Activated naive CD4-positive, alpha-beta T cell treated with anti-CD3 and anti-CD28 coated beads, Interleukin-2, amount 50 U/mL, for 16 hours (primary cell): ENCODE measurements around the gene ACAP1.
"Not testable (repeated sequence)": the region's sequence is repeated elsewhere in the genome, so short reads cannot be mapped to it uniquely, and the experiment has no call there.

Source experiments
- DNase-seq: peaks from one replicate; pipeline ENCODE4 v3.0.0-alpha.2; 2020

The ACAP1 gene

DNA sequence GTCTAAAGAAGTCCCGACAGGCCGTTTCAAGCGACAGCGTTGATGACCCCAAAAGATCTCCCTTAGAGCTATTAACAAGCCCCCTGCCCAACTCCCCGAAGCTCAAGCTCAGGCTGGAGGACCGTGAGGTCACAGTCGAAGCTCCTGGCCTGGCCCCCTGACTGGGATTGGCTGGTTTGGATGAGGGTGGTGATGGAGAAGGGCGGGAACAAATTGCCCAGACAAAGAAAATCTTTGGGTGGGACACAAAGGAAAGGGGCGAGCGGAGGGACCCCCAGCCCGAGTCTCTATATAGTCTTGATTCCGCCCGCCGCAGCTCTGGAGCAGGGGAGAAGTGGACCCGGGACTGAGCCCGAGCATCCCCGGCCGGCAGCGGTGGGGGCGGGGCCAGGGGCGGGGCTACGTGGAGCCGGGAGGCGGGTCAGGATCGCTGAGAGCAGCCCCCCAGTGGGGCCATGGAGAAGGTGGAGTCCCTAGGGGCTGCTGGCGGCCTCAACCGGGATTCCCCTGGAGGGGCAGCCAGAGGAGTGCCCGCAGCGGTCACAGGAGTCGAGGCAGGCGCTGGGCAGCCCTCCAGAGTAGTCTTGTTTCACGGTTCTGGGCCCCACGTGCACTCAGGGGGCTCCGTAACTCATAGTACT, 6.2 kb upstream of the ACAP1 start:
- DNase-seq = peak; percentile 83

DNA sequence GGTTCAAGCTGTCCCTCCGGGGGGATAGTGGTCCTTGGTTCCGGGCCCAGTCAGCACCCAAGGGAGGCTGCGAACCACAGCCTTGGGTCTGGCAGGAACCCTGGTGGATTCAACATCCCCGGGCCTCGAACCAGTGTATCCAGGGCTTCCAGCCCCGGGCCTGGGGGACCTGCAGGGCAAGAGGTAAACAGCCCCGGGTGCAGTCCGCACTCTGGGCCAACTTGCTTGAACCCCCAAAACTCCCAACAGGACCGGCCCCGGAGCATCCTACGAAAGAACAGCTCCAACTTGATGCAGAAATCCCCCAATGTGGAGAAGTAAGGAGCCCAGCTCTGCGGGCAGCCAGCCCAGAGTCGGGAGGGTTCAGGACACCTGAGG, 5.7 kb upstream of the ACAP1 start:
- peak; percentile 12 for DNase-seq

DNA sequence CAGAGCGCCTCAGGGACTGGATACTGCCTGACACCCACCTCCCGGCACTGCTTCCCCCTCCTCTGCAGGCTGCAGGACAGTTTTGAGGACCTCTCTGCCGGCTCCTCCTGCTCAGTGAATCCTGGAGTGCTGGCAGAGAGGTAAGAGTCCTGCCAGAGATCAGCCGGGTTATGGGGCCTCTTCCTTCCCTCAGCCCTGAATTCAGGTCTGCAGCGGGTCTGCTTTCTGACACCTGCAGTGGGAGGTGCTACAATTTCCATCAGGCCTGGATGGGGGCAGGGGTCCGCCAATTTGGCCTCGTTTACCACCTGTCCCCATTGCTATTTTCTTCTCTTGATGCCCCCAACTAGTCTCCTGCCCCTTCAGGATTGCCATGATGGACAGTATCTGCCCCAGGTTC, 4.2 kb upstream of the ACAP1 start:
- no peak for DNase-seq

DNA sequence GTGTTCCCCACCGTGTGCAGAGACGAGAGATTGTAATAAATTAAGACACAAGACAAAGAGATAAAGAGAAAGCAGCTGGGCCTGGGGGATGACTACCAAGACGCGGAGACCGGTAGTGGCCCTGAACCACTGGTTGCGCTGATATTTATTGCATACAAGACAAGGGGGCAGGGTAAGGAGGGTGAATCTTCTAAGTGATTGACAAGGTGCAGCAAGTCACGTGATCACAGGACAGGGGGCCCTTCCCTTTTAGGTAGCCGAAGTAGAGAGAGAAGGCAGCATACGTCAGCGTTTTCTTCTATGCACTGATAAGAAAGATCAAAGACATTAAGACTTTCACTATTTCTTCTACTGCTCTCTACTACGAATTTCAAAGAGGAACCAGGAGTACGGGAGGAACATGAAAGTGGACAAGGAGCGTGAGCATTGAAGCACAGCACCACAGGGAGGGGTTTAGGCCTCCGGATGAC, 3.7 kb upstream of the ACAP1 start:
- DNase-seq = not testable (repeated sequence)

DNA sequence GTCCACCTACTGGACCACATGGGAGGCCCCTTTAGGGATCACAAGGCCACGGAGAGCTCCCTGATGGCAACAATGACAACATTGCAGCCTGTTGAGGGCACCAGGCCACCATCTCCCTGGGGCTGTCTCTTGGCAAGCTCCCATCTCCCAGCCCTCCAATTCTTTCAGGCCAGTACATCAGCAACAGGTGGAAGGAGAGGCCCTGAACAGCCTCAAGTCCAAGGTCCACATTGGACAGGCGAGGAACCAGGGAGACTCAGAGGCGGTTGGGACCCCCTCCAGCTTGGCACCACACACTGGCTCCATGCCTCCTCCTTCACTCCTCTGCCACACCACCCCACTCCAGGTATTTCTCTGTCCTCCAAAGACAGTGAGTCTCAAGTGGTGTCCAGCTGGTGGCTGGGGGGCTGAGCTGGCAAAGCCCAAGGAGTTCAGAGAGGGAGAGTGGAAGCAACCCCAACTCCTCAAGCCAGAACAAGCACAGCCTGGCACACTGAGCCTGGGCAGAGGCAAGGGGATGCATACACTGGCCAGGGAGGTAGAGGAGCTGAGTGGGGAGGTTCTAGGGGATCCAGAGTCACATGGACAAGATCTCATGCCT, 1.3 kb upstream of the ACAP1 start:
- DNase-seq = no peak

DNA sequence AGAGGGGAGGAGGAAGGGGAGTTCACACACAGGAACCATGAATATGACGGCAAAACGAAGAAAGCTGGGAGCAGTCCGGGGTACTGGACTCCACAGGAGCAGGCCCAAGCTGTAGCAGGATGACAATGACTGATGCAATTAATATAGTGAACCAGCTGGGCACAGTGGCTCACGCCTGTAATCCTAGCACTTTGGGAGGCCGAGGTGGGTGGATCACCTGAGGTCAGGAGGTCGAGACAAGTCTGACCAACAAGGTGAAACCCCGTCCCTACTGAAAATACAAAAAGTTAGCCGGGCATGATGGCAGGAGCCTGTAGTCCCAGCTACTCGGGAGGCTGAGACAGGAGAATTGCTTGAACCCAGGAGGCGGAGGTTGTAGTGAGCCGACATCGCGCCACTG, 564 bp upstream of the ACAP1 start:
- DNase-seq = not testable (repeated sequence)

DNA sequence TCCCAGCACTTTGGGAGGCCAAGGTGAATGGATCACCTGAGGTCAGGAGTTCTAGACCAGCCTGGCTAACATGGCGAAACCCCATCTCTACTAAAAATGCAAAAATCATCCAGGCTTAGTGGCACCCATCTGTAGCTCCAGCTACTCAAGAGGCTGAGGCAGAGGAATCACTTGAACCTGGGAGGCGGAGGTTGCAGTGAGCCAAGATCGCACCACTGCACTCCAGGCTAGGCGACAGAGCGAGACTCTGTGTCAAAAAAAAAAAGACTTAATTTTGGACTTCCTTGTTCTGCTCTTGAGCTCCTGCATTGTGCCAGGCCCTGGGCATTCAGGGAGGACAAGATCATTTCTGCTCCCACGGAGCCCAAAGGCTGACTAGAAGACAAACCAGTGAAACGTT, 1.3 kb downstream of the ACAP1 start:
- not testable (repeated sequence) for DNase-seq

DNA sequence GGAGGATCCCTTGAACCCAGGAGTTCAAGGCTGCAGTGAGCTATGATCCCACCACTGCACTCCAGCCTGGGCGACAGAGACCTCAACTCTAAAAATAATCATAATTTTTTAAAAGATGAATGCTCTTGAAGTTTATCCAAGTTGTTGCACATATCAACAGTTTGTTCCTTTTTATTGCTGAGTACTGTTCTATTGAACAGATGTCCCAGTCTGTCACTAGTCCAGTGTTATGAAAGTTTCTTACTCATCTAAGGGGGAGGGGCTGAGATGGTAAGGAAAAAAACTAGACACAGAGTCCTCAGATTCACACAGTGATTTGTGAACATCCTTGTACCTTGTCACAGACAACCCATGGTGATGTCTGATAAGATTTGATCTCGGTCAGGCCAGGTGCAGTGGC, 3.9 kb downstream of the ACAP1 start:
- DNase-seq = no peak

DNA sequence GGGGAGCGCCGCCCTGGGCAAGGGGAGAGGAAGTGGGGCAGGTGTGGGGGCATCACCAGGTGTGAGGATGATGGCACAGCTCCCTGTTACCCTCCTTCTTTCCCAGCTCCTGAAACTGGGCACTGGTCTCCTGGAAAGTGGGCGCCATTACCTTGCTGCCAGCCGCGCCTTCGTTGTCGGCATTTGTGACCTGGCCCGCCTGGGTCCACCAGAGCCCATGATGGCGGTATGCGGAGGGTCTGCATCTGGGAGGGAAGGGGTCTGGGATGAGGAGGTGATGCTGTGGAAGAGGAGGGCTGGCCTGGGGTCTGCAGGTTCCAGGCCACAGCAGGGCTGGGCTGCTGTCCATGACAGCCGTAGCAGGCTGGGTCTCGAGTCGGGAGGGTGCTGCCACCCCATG, 5.5 kb downstream of the ACAP1 start:
- DNase-seq = no peak

DNA sequence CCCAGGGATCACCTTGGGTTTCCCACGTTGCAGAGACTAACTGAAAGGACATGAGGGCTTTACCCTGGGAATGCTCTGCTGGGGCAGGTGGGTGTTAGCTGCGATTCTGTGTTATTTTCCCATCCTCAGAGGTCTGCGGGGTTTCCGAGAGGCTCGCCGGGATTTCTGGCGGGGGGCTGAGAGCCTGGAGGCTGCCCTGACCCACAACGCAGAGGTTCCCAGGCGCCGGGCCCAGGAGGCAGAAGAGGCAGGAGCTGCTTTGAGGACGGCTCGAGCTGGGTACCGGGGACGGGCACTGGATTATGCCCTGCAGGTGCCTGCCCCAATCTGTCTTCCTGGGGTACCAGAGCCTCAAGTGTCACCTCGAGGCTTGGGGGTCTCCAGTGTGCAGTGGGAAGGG, 6.9 kb downstream of the ACAP1 start:
- DNase-seq = no peak

DNA sequence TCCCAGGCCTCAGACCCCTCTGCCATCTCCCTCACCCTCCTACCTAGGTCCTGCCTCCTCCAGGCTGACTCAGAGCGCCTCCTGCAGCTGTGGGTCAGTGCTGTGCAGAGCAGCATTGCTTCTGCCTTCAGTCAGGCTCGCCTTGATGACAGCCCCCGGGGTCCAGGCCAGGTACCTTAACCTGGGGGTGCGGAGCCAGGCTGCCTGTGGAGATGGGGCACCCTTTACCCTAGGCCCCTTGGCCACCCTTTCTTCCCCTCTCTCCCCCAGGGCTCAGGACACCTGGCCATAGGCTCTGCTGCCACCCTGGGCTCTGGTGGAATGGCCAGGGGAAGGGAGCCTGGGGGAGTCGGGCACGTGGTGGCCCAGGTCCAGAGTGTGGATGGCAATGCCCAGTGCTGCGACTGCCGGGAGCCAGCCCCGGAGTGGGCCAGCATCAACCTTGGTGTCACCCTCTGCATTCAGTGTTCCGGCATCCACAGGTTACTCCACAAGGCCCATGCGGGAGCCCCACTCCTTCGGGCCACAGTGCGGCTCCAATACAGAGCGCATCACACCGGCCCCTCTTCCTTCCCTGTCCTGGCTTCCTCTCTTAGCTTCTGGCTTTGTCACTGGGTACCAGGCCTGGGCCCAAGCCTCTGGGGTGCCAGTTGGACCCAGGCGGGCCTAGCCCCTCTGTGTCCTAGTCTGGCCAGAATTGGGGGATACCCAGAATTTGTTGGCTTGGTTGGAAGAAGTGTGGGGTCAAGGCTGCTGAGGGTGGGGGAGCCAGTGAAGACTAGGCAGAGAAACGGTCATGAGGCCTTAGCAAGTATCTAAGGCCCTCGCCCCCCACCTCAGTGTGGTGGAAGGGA, 10.7 kb downstream of the ACAP1 start:
- no peak for DNase-seq

DNA sequence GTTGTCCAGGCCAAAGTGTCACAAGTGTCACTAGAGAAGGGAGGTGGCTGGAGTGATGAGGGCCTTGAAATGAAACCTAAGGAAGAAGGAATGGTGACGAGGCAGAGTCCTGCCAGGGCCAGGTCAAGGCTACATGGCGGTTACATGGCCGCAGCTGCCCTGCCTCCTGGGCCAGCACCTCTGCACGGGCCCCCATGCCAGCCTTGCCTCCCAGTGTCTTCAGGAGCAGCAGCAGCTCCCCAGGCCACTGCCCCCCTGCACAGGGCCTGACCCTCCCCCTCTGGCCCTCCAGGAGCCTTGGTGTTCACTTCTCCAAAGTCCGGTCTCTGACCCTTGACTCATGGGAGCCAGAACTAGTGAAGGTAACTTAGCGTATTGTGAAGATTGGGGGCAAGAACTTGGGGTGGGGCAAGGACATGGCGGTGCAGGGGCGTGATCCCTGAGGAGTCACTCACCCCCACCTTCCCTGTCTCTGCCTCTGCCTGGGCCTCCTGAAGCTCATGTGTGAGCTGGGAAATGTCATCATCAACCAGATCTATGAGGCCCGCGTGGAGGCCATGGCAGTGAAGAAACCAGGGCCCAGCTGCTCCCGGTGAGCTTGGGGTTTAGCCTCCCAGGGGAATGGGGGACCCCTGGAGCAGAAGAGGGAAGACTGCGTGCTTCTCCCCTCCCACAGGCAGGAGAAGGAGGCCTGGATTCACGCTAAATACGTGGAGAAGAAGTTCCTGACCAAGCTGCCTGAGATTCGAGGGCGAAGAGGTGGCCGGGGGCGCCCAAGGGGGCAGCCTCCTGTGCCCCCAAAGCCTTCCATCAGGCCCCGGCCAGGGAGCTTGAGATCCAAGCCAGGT, 11.5 kb downstream of the ACAP1 start:
- no peak for DNase-seq

DNA sequence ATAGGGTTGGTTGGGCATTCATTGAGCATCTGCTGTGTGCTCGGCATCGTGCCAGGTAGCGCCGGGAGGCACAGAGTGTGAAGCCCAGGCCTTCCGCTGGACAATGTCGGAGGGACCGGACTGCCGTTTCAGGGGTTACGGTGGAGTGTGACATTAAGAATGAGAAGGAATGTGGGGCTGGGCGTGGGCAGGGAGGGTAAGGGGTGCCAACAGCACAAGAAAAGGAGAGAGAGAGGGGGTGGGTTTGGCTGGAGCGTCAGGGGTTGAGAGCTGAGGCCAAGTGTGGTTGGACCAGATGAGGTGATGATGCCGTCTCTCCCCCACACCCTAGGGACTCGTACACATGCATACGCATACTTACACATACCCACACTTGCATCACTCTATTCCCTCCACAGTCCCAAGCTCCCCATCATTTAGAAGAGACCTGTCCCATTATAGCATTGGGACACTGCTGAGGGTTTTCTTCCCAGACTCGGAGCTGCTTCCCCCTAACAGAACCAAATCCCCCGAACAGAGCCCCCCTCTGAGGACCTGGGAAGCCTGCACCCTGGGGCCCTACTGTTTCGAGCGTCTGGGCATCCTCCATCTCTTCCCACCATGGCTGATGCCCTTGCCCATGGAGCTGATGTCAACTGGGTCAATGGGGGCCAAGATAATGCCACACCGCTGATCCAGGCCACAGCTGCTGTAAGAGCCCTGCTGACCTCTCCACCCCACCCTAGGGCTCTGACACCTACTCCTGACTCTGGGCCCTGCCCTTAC, 12.3 kb downstream of the ACAP1 start:
- no peak for DNase-seq

DNA sequence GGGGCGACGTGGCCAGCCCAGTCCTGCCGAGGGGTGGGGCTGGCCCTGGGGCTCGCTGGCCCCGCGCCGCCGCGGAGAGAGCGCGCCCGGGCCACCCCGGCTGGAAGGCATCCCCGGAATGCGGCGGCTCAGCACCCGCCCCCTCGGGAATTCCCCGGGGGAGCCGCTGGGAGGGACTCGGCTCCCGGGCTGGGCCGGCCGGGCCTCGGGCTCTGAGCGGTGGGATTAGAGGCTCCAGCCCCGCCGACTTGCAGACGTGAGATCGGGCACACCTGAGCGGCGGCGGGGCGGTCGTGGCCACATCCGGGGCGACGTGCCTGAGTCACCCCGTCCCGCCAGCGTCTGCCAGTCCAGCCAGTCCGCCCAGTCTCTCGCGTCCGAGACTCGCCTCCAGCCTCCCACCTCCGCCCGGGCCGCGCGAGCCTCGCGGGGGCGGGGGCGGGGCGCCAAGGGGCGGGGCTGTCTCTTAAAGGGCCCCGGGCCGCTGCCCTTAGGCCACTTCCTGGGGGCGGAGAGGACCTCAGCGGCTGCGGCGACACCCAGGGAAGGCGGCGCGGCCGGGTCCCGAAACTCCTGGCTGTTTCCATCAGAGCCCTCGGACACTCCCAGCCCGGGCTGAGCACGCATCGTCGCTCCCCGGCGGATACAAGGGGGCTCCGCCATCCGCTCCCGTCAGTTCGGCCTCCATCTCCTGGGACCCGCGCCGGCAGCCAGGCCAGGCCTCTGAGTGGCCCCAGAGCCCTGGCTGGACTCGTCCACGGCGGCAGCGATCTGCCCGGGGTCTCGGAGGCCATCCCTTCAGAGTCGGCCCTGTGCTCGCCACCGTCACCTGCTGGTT, 15.6 kb downstream of the ACAP1 start, which contains the start of gene KCTD11:
TSS of gene KCTD11 (plus strand) at position 498 of the 838 bp plus-strand sequence.
- peak; percentile 54 for DNase-seq

DNA sequence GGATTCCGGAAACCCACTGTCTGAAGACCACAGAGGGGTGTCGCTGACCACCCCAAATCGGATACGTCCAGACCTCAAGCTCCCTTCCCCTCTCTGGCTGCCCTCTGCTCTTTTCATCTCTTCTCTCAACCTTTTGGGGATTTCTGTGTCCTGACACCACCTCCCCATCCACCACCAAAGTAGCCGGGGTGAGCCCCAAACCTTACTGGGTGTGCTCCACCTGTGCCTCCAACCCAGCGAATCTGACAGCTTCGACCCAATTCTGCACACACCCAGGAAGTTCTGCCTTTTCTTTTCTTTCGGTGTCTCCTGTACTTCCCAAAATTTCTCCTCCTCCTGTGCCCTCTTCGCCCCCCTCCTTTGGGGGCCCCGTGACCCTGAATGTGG, 16.2 kb downstream of the ACAP1 start:
- DNase-seq = no peak

DNA sequence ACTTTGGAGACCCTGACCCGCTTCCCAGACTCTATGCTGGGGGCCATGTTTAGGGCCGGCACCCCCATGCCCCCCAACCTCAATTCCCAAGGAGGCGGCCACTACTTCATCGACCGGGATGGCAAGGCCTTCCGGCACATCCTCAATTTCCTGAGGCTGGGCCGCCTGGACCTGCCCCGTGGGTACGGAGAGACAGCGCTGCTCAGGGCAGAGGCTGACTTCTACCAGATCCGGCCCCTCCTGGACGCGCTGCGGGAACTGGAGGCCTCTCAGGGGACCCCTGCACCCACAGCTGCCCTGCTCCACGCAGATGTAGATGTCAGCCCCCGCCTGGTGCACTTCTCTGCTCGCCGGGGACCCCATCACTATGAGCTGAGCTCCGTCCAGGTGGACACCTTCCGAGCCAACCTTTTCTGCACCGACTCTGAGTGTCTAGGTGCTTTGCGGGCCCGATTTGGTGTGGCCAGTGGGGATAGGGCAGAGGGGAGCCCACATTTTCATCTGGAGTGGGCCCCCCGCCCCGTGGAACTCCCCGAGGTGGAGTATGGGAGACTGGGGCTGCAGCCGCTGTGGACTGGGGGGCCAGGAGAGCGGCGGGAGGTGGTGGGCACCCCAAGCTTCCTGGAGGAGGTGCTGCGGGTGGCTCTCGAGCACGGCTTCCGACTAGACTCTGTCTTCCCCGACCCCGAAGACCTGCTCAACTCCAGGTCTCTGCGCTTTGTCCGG, 16.7 kb downstream of the ACAP1 start:
- no peak for DNase-seq

DNA sequence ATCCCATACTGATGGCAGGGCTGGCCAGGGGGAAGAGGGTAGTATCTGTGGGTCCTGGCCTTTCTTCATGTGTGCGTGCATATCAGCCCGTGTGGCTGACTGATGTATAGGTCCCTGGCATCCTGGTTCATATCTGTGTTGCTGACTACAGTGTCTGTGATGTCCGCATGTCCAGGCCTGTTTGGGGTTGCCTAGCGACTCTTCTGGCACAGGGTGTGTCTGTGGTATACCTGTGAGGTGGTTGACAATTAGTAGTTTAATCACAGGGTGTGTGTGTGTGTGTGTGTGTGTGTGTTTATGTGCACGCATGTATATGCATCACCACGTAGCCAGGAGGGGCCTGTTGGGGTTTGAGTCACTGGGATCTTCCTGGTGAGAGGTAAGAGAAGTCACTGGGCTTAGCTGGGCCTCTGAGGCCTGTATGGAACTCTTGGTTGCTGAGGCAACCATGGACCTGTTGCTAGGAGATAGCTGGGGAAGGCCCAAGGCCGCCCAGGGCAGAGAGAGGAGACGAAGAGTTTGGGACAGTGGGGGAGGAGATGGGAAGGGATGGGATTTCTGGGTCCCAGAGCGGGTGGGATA, 18.0 kb downstream of the ACAP1 start:
- no peak for DNase-seq

DNA sequence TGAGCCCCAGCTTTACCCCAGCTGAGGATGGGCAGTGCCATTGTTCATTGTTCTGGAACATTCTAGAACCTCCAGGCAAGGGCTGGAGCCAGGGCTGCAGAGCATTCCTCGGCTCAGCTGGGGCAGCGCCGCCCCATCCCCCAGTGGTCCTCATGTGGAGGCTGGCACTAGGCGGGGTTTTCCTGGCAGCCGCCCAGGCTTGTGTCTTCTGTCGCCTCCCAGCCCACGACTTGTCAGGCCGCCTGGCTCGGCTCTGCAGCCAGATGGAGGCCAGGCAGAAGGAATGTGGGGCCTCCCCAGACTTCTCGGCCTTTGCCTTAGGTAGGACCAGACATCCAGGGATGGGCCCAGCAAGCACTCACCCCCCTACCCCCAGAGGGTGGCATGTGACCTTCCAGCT, 18.7 kb downstream of the ACAP1 start, which contains the start of gene TMEM95:
TSS of gene TMEM95 (plus strand) at position 104 of the 400 bp plus-strand sequence. CDS start at position 153, 49 bp downstream.
- DNase-seq = no peak

DNA sequence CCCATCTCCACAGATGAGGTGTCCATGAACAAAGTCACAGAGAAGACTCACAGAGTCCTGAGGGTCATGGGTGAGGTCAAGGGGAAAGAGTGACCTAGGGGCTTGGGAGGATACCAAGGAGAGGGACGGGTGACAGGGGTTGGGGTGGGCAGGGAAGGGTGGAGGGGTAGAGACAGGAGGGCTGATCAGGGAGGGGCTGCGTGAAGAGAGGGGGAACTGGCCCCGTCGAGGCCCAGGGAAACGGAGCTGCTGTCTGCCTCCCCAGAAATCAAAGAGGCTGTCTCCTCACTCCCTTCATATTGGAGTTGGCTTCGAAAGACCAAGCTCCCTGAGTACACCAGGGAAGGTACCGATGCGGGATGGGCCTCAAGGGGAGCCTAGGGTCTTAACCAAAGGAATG, 19.2 kb downstream of the ACAP1 start:
- no peak for DNase-seq

DNA sequence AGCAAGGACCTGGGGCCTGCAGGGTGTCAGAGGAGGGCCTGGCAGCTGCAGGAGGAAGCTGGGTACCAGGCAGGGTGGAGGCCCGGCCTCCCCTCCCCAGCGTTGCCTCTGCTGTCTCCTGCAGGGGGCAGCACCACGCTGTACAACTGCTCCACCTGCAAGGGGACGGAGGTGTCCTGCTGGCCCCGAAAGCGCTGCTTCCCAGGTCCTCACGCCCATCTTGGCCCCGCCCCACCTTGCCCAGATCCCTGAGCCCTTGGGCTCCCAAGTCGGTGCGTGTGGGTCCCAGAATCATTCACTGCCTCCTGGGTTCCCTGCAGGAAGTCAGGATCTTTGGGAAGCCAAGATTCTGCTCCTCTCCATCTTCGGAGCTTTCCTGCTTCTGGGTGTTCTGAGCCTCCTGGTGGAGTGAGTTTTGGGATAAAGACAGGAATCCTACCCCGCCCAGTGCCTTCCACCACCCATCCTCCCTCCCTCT, 19.8 kb downstream of the ACAP1 start:
- DNase-seq = peak; percentile 84
